HG02884 (cell line): ENCODE measurements around the gene CYP8B1.

Experiments
- ATAC-seq: cut with Tn5 transposase; IDR thresholded peaks from one replicate; pipeline ENCODE4 v1.9.1; 2021; ENCODE audit warnings: mild to moderate bottlenecking, moderate library complexity; ENCODE audit not compliant: unreplicated experiment

CYP8B1 gene

GRCh38 chr3:42853739-42854302 is 21.9 kb downstream of the CYP8B1 start:
- no peak for ATAC-seq

- no peak for ATAC-seq
Observed at GRCh38 chr3:42853056-42853455, 22.6 kb downstream of the CYP8B1 start.

GRCh38 chr3:42852441-42852840 is 23.2 kb downstream of the CYP8B1 start:
- no peak for ATAC-seq

GRCh38 chr3:42851228-42851834 is 24.3 kb downstream of the CYP8B1 start:
- no peak for ATAC-seq

GRCh38 chr3:42850263-42850662 is 25.4 kb downstream of the CYP8B1 start:
- ATAC-seq, result no peak

GRCh38 chr3:42849017-42849416 is 26.7 kb downstream of the CYP8B1 start:
- no peak for ATAC-seq

- ATAC-seq, result no peak
Observed at GRCh38 chr3:42847731-42848130, 27.9 kb downstream of the CYP8B1 start.

- peak; percentile 80 for ATAC-seq
Observed at GRCh38 chr3:42846685-42847522, 28.8 kb downstream of the CYP8B1 start.

GRCh38 chr3:42844815-42845214 is 30.9 kb downstream of the CYP8B1 start:
- ATAC-seq, result no peak

- ATAC-seq, result no peak
Observed at GRCh38 chr3:42844412-42844713, 31.3 kb downstream of the CYP8B1 start.

- ATAC-seq, result no peak
Observed at GRCh38 chr3:42843713-42844411, 31.8 kb downstream of the CYP8B1 start.

GRCh38 chr3:42841332-42841731 is 34.3 kb downstream of the CYP8B1 start:
- no peak for ATAC-seq

GRCh38 chr3:42839616-42840015 is 36.1 kb downstream of the CYP8B1 start:
- ATAC-seq, result peak; percentile 96

- ATAC-seq, result no peak
Observed at GRCh38 chr3:42838571-42838970, 37.1 kb downstream of the CYP8B1 start.

- no peak for ATAC-seq
Observed at GRCh38 chr3:42836150-42837123, 39.2 kb downstream of the CYP8B1 start.

GRCh38 chr3:42831321-42831713 is 44.4 kb downstream of the CYP8B1 start:
- no peak for ATAC-seq

- no peak for ATAC-seq
Observed at GRCh38 chr3:42830437-42831320, 45.0 kb downstream of the CYP8B1 start.

- ATAC-seq, result no peak
Observed at GRCh38 chr3:42829628-42830436, 45.8 kb downstream of the CYP8B1 start.
